Parathyroid adenoma (tissue), 2 donors: ENCODE results near the gene SIX2.

Experiments used
- H2AFZ ChIP-seq: fragments of 300-600 bp; sonication (generic); one replicate; pipeline ENCODE4 v1.7.0; 2017; ENCODE audit warnings: antibody characterized with exemption, mild to moderate bottlenecking
- H3K27ac ChIP-seq: fragments of 300-600 bp; sonication (generic); one replicate; pipeline ENCODE4 v1.7.0; 2017
- H3K27me3 ChIP-seq: fragments of 300-600 bp; sonication (generic); one replicate; pipeline ENCODE4 v1.7.0; 2017; ENCODE audit warnings: low read length; ENCODE audit not compliant: control insufficient read depth, insufficient read depth
- H3K36me3 ChIP-seq: fragments of 300-600 bp; sonication (generic); one replicate; pipeline ENCODE4 v1.7.0; 2017; ENCODE audit warnings: low read length; ENCODE audit not compliant: control insufficient read depth, insufficient read depth
- H3K4me1 ChIP-seq: fragments of 300-600 bp; sonication (generic); one replicate; pipeline ENCODE4 v1.7.0; 2017; ENCODE audit warnings: control low read depth
- H3K4me2 ChIP-seq: fragments of 300-600 bp; sonication (generic); one replicate; pipeline ENCODE4 v1.7.0; 2017; ENCODE audit warnings: low read length
- H3K4me3 ChIP-seq: fragments of 300-600 bp; sonication (generic); one replicate; pipeline ENCODE4 v1.7.0; 2017; ENCODE audit warnings: low read depth, low read length
- H3K79me2 ChIP-seq: fragments of 300-600 bp; sonication (generic); one replicate; pipeline ENCODE4 v1.7.0; 2017; ENCODE audit warnings: control low read depth
- H3K9ac ChIP-seq: fragments of 300-600 bp; sonication (generic); one replicate; pipeline ENCODE4 v1.7.0; 2017; ENCODE audit warnings: mild to moderate bottlenecking
- H3K9me3 ChIP-seq: fragments of 300-600 bp; sonication (generic); one replicate; pipeline ENCODE4 v1.7.0; 2017; ENCODE audit warnings: low read length; ENCODE audit not compliant: control insufficient read depth
- CTCF ChIP-seq: fragments of 300-600 bp; sonication (generic); IDR thresholded peaks from one replicate; pipeline ENCODE4 v1.7.0; 2017; ENCODE audit warnings: antibody characterized with exemption, mild to moderate bottlenecking
- donor health status: primary hyperparathyroidism.

SIX2 gene

GRCh38 chr2:45007961-45008295 is 1.3 kb downstream of the SIX2 start:
- no peak overlapping the region for H3K27ac ChIP-seq
- TF ChIP-seq CTCF = no peak
- no peak overlapping the region for H3K9ac ChIP-seq

GRCh38 chr2:45006942-45007287 is 2.3 kb downstream of the SIX2 start:
- no peaks in the 10 kb centered on the region for H3K36me3 ChIP-seq
- no peak overlapping the region for H3K4me3 ChIP-seq
- no peak overlapping the region for H2AFZ ChIP-seq
- no peak overlapping the region for H3K9ac ChIP-seq
- no peak for TF ChIP-seq CTCF
- H3K79me2 ChIP-seq = no peaks in the 10 kb centered on the region
- no peak overlapping the region for H3K27ac ChIP-seq
- H3K27me3 ChIP-seq = no peaks in the 10 kb centered on the region
- H3K9me3 ChIP-seq = no peaks in the 10 kb centered on the region
- no peak overlapping the region for H3K4me2 ChIP-seq
- no peaks in the 10 kb centered on the region for H3K4me1 ChIP-seq

More at GRCh38 chr2:45007961-45008295, 1.3 kb downstream of the SIX2 start:
- no peaks in the 10 kb centered on the region for H3K4me1 ChIP-seq
- H3K79me2 ChIP-seq = no peaks in the 10 kb centered on the region
- H3K4me2 ChIP-seq = peak overlapping the region; percentile 66
- H3K4me3 ChIP-seq = peak overlapping the region; percentile 45
- no peaks in the 10 kb centered on the region for H3K9me3 ChIP-seq
- H3K27me3 ChIP-seq = no peaks in the 10 kb centered on the region
- H2AFZ ChIP-seq = no peak overlapping the region
- no peaks in the 10 kb centered on the region for H3K36me3 ChIP-seq

GRCh38 chr2:45006041-45006941 is 3.0 kb downstream of the SIX2 start:
- H3K27ac ChIP-seq = no peak overlapping the region
- TF ChIP-seq CTCF = no peak
- no peaks in the 10 kb centered on the region for H3K4me1 ChIP-seq
- H3K79me2 ChIP-seq = no peaks in the 10 kb centered on the region
- H3K4me2 ChIP-seq = no peak overlapping the region
- no peaks in the 10 kb centered on the region for H3K36me3 ChIP-seq
- no peak overlapping the region for H3K4me3 ChIP-seq
- no peaks in the 10 kb centered on the region for H3K9me3 ChIP-seq
- no peak overlapping the region for H3K9ac ChIP-seq
- H3K27me3 ChIP-seq = no peaks in the 10 kb centered on the region
- no peak overlapping the region for H2AFZ ChIP-seq

- Histone ChIP-seq H3K27me3 (peaks cover 4% of the 10 kb centered on the region), H3K4me1 (no peaks in the 10 kb centered on the region), H3K9ac (no peak overlapping the region)
Measured at GRCh38 chr2:45005261-45006002, 3.8 kb downstream of the SIX2 start.

More at GRCh38 chr2:45005261-45006002, 3.8 kb downstream of the SIX2 start:
- Histone ChIP-seq H3K9me3 (no peaks in the 10 kb centered on the region), H3K4me2 (no peak overlapping the region), H2AFZ (no peak overlapping the region), H3K4me3 (no peak overlapping the region), H3K79me2 (no peaks in the 10 kb centered on the region), H3K27ac (no peak overlapping the region), H3K36me3 (no peaks in the 10 kb centered on the region)
- no peak for TF ChIP-seq CTCF
